RWPE2 (cell line): ENCODE results near the gene MSI2.

Experiments used
- ATAC-seq: fragments of 200-7000 bp; cut with Tn5 transposase; 3 replicates; pipeline ENCODE4 v1.9.1; 2021; ENCODE audit warnings: low read depth
- DNase-seq: peaks from one replicate; pipeline ENCODE4 v3.0.0-alpha.2; 2020; ENCODE audit warnings: low spot score
- H3K27ac ChIP-seq: fragments of 450-650 bp; 2 replicates; pipeline ENCODE4 v1.5.1; 2017; ENCODE audit warnings: mild to moderate bottlenecking; ENCODE audit not compliant: poor library complexity, severe bottlenecking
- H3K27me3 ChIP-seq: fragments of 250-450 bp; sonication (Bioruptor Pico); 2 replicates; pipeline ENCODE4 v1.5.1; 2021; ENCODE audit warnings: mild to moderate bottlenecking, moderate library complexity; ENCODE audit not compliant: insufficient read depth, poor library complexity, severe bottlenecking
- H3K36me3 ChIP-seq: fragments of 250-450 bp; sonication (Bioruptor Pico); 2 replicates; pipeline ENCODE4 v1.5.1; 2020; ENCODE audit warnings: low read depth, mild to moderate bottlenecking, moderate library complexity
- H3K4me1 ChIP-seq: fragments of 250-450 bp; sonication (Bioruptor Pico); 2 replicates; pipeline ENCODE4 v1.5.1; 2021; ENCODE audit warnings: mild to moderate bottlenecking, moderate library complexity; ENCODE audit not compliant: insufficient read depth, poor library complexity, severe bottlenecking
- H3K4me3 ChIP-seq: fragments of 250-450 bp; sonication (Bioruptor Pico); 2 replicates; pipeline ENCODE4 v1.5.1; 2021; ENCODE audit warnings: mild to moderate bottlenecking, moderate library complexity; ENCODE audit not compliant: severe bottlenecking
- H3K9me3 ChIP-seq: fragments of 250-450 bp; sonication (Bioruptor Pico); 2 replicates; pipeline ENCODE4 v1.5.1; 2021; ENCODE audit warnings: mild to moderate bottlenecking, moderate library complexity; ENCODE audit not compliant: severe bottlenecking
- TF ChIP-seq, protein P1 (sequence below): fragments of 450-650 bp; IDR thresholded peaks from one replicate; pipeline ENCODE4 v1.5.1; 2017; ENCODE audit warnings: mild to moderate bottlenecking, moderate library complexity; ENCODE audit not compliant: poor library complexity, severe bottlenecking

The MSI2 gene

DNA sequence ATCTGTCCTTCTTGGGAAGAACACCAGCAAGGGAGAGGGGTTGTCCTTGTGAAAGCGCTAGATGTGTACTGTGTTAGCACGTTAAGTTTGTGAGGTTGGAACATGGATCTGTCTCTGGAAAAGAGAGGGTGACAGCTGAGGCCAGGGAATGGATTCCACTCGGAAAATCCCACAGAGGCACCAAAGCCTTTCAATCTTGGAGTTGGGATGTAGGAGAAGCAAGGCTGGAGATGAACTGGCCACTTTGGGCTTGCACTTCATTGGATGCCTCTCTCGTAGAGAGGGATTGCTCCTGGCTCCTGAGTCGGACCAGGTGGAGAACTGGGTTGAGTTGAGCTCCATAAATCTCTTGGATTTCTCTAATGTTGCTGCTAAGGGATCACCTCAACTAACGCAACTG, 421.5 kb downstream of the MSI2 start:
- H3K36me3 ChIP-seq = peaks cover 3% of the 10 kb centered on the region; the same call in 1 of the 2 replicates
- H3K4me1 ChIP-seq = no peaks in the 10 kb centered on the region
- no peaks in the 10 kb centered on the region for H3K27me3 ChIP-seq
- DNase-seq = no peak
- ATAC-seq = no peak
- TF ChIP-seq, protein P1, sequence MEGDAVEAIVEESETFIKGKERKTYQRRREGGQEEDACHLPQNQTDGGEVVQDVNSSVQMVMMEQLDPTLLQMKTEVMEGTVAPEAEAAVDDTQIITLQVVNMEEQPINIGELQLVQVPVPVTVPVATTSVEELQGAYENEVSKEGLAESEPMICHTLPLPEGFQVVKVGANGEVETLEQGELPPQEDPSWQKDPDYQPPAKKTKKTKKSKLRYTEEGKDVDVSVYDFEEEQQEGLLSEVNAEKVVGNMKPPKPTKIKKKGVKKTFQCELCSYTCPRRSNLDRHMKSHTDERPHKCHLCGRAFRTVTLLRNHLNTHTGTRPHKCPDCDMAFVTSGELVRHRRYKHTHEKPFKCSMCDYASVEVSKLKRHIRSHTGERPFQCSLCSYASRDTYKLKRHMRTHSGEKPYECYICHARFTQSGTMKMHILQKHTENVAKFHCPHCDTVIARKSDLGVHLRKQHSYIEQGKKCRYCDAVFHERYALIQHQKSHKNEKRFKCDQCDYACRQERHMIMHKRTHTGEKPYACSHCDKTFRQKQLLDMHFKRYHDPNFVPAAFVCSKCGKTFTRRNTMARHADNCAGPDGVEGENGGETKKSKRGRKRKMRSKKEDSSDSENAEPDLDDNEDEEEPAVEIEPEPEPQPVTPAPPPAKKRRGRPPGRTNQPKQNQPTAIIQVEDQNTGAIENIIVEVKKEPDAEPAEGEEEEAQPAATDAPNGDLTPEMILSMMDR = no peak
- no peak overlapping the region for H3K27ac ChIP-seq
- no peaks in the 10 kb centered on the region for H3K9me3 ChIP-seq
- no peak overlapping the region for H3K4me3 ChIP-seq

DNA sequence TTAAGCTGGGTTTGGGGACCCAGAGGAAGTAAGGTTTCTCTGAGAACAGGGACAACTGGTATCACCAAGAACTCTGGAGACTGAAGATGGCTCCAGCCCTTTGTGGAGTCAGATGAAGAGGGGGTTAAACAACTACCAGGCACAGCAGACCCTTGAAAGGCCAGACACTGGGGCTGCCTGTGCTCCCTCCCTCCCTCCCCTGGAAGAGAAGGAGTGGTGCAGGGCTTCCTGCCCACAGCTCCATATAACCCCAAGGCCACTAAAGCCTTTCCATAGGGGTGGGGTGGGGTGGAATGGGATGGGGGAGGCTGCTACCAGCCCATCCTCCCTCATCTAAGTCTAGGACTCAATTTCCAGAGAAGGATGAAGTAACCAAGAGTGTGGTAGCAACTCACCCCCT, 422.1 kb downstream of the MSI2 start:
- no peak overlapping the region for H3K27ac ChIP-seq
- TF ChIP-seq, protein P1 = no peak
- no peak for ATAC-seq
- no peak overlapping the region for H3K4me3 ChIP-seq
- DNase-seq = no peak
- H3K36me3 ChIP-seq = peaks cover 3% of the 10 kb centered on the region; the same call in 1 of the 2 replicates
- H3K9me3 ChIP-seq = no peaks in the 10 kb centered on the region
- H3K4me1 ChIP-seq = no peaks in the 10 kb centered on the region
- H3K27me3 ChIP-seq = no peaks in the 10 kb centered on the region

DNA sequence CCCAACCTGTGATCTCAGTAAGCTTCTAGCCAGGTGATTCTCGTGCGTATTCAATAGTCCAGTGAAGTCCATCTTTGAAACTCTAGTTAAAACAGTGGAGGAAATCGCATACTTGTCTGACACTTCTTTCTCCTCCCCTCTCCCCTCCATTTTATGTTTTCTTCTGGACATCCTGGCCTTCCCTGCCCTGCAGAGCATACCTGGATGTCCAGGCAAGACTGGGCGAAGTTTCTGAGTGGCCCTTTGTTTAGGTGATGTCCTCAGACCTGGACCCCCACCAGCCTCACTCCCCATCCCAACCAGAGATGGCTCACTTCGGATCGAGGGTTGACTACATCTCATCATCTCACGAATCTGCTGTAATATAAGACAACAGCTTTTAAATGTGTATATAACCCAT, 423.0 kb downstream of the MSI2 start:
- no peak overlapping the region for H3K27ac ChIP-seq
- ATAC-seq (no peak), DNase-seq (no peak)
- no peaks in the 10 kb centered on the region for H3K4me1 ChIP-seq
- TF ChIP-seq, protein P1 = no peak
- H3K27me3 ChIP-seq = no peaks in the 10 kb centered on the region
- no peak overlapping the region for H3K4me3 ChIP-seq
- peaks cover 3% of the 10 kb centered on the region; the same call in 1 of the 2 replicates for H3K36me3 ChIP-seq
- no peaks in the 10 kb centered on the region for H3K9me3 ChIP-seq

DNA sequence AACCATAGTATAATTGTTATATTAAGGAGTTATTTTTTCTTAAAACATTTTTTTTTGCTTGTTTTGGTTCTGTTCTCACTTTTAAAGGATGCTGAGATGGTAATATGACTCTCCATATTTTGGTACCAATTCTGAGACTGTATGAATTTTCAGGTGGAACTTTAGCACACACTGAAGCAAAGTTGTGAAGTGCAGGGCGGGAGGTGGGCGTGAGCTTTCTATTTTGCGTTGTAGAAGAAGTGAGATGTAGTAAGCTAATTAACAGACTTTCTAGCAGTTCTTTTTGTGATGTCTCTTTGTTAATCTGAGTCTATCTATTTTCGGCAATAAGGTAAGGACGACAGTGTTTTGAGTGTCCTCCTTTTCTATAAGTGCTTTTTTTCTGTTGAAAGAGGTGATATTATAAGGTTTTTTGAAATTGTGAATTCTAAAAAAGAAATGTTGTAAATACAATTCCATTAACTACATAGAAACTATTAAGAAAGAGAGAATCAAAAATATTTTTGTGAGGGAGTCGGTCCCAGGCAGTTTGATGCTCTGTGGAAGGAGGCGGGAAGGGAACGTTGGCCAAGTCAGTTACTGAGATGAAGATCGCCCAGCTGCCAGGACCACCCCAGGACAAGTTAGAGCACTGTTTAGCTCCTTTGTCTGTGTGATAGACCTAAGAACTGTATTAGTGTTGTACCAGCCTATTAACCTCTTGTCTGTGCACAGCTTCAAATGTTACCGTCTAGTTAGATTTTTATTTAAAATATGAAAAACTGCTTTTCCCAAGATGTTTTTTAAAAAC, 423.8 kb downstream of the MSI2 start:
- no peak for ATAC-seq
- Histone ChIP-seq H3K27me3 (no peaks in the 10 kb centered on the region), H3K4me3 (no peak overlapping the region), H3K4me1 (no peaks in the 10 kb centered on the region), H3K9me3 (no peaks in the 10 kb centered on the region), H3K27ac (no peak overlapping the region), H3K36me3 (peaks cover 3% of the 10 kb centered on the region; the same call in 1 of the 2 replicates)
- TF ChIP-seq, protein P1 = no peak
- DNase-seq = no peak

DNA sequence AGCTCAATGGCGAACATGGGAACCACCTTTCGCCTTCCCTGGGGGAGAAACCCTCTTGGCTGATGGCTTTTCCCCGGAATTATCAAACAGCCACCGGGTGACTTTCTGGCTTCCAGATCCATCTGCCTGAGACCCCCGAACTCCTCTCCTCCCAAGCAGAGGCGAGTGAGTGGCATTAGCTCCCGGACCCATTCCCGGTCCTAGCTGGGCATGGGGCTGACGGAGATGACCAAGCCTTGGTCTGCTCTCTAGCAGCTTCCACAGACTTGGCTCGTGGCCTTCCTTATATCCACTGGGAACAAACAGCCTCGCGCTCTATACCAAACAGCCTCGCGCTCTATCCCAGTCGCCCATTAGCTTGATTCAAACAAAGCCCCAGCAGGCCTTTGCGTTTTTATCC, 426.4 kb downstream of the MSI2 start:
- TF ChIP-seq, protein P1 = no peak
- H3K4me3 ChIP-seq = no peak overlapping the region
- peaks cover 2% of the 10 kb centered on the region for H3K27me3 ChIP-seq
- no peaks in the 10 kb centered on the region for H3K9me3 ChIP-seq
- no peaks in the 10 kb centered on the region for H3K4me1 ChIP-seq
- no peak overlapping the region for H3K27ac ChIP-seq
- ATAC-seq = no peak
- DNase-seq = no peak
- H3K36me3 ChIP-seq = peaks cover 3% of the 10 kb centered on the region; the same call in 1 of the 2 replicates
